Muscle layer of colon (tissue), 2 donors: ENCODE measurements around the gene HEATR9.

Experiments
- H3K27ac ChIP-seq: one replicate; pipeline ENCODE4 v1.7.0; 2013; ENCODE audit warnings: low read depth, mild to moderate bottlenecking, low read length, moderate library complexity
- H3K27me3 ChIP-seq, 2 donors: one replicate each; pipeline ENCODE4 v1.7.0; 2013; ENCODE audit warnings: low read length in 2 of 2, mild to moderate bottlenecking in 2 of 2; ENCODE audit not compliant: insufficient read depth in 2 of 2, control insufficient read depth in 1 of 2
- H3K36me3 ChIP-seq: one replicate; pipeline ENCODE4 v1.7.0; 2013; ENCODE audit warnings: mild to moderate bottlenecking, low read length; ENCODE audit not compliant: insufficient read depth
- H3K4me1 ChIP-seq: one replicate; pipeline ENCODE4 v1.7.0; 2013; ENCODE audit warnings: mild to moderate bottlenecking, low read length; ENCODE audit not compliant: insufficient read depth
- H3K4me3 ChIP-seq, 2 donors: one replicate each; pipeline ENCODE4 v1.7.0; 2013; ENCODE audit warnings: low read length in 2 of 2, low read depth in 1 of 2, mild to moderate bottlenecking in 1 of 2, moderate library complexity in 1 of 2
- H3K9ac ChIP-seq: one replicate; pipeline ENCODE4 v1.7.0; 2013; ENCODE audit warnings: low read length
- H3K9me3 ChIP-seq: one replicate; pipeline ENCODE4 v1.7.0; 2013; ENCODE audit warnings: mild to moderate bottlenecking, low read length
- donor health status: abdominal sarcoma.
- donor health status: Adenocarcinoma of cecum.

HEATR9 gene

DNA sequence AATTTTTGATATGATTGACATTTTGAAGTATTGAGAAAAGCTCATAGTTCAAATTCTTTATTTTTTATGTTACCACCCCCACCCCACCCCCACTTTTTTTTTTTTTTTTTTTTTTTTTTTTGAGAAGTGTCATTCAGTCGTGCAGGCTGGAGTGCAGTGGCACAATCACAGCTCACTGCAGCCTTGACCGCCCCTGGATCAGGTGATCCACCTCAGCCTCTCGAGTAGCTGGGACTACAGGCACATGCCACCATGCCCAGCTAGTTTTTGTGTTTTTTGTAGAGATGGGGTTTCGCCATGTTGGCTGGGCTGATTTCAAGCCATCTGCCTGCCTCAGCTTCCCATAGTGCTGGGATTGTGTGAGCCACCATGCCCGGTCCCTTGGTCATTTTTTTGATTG lies 52.0 kb downstream of the HEATR9 start:
- peaks cover 21% of the 10 kb centered on the region for H3K4me1 ChIP-seq
- H3K9ac ChIP-seq = no peak overlapping the region
- no peaks in the 10 kb centered on the region for H3K27me3 ChIP-seq

DNA sequence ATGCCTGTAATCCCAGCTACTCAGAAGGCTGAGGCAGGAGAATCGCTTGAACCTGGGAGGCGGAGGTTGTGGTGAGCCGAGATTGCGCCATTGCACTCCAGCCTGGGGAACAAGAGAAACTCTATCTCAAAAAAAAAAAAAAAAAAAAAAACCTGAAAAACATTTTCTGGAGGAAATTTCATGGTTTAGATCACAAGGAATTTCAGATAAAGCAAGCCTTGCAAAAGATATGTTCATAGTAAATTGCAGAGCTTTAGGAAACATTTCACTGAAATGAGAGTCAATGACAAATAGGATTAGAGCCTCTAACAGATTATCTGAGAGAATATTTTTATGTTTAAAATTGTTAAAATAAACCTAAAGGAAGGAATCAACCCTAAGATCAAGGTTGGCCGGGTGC lies 56.2 kb downstream of the HEATR9 start:
- H3K4me1 ChIP-seq = peaks cover 45% of the 10 kb centered on the region
- H3K4me3 ChIP-seq = no peak overlapping the region
- no peak overlapping the region for H3K9ac ChIP-seq
- no peaks in the 10 kb centered on the region for H3K9me3 ChIP-seq
- no peak overlapping the region for H3K27ac ChIP-seq
- no peaks in the 10 kb centered on the region for H3K36me3 ChIP-seq
- no peaks in the 10 kb centered on the region for H3K27me3 ChIP-seq

More for the DNA sequence above, 52.0 kb downstream of the HEATR9 start:
- no peak overlapping the region for H3K4me3 ChIP-seq
- no peaks in the 10 kb centered on the region for H3K9me3 ChIP-seq
- peaks cover 20% of the 10 kb centered on the region for H3K36me3 ChIP-seq
- no peak overlapping the region for H3K27ac ChIP-seq

DNA sequence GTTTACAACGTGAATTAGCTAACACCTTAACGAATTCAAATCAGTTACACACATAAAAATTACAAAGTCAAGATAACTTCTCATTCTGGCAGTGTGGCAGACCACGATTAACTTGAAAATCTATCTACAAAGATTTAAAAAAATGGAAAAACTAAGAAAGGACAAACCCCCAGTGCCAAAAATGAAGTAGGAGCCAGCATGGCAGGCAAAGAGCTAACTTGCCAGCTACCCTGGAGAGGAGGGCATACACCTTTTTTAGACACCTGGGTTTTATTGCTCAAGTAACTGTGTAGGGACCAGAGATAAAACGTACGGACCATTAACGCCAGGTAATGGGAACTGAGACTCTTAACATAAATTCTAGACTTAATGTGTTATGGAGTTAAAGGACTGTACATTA lies 56.9 kb downstream of the HEATR9 start:
- Histone ChIP-seq H3K9ac (no peak overlapping the region), H3K4me1 (peaks cover 38% of the 10 kb centered on the region), H3K27me3 (no peaks in the 10 kb centered on the region), H3K36me3 (no peaks in the 10 kb centered on the region), H3K4me3 (no peak overlapping the region), H3K9me3 (no peaks in the 10 kb centered on the region), H3K27ac (no peak overlapping the region)

DNA sequence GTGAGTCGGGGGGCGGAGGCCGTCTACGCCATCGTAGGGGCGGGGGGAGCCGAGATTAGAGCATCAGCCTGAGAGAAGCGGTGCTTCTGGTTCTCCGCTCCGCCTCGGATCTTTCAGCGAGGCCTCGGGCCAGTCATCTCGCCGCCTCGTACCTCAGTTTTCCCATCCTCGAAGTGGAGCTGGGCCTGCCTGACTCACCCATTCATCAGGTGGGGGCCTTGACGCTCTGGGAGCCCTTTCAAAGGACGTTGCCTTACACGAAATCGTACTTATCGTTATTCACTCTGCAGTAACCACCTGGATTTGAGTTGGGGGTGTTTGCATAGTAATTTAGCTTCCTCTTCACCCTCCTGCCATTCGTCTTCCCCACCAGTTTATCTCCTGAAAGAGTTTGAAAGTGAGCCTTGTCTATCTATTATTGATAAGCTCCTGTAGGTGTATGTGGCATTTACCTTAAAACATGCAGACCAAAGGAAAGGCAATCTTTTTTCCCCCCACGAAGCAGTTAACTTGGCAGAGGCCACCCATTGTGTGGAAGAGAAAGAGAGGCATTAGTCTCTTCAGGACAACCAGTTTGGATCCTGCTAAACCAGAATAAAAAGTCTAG lies 58.7 kb downstream of the HEATR9 start:
- peak overlapping the region; percentile 81 for H3K9ac ChIP-seq
- H3K4me1 ChIP-seq = peaks cover 32% of the 10 kb centered on the region
- peak overlapping the region; percentile 79 to 98 for H3K4me3 ChIP-seq
- no peaks in the 10 kb centered on the region for H3K27me3 ChIP-seq
- peak overlapping the region; percentile 78 for H3K27ac ChIP-seq
- H3K36me3 ChIP-seq = no peaks in the 10 kb centered on the region
- no peaks in the 10 kb centered on the region for H3K9me3 ChIP-seq

DNA sequence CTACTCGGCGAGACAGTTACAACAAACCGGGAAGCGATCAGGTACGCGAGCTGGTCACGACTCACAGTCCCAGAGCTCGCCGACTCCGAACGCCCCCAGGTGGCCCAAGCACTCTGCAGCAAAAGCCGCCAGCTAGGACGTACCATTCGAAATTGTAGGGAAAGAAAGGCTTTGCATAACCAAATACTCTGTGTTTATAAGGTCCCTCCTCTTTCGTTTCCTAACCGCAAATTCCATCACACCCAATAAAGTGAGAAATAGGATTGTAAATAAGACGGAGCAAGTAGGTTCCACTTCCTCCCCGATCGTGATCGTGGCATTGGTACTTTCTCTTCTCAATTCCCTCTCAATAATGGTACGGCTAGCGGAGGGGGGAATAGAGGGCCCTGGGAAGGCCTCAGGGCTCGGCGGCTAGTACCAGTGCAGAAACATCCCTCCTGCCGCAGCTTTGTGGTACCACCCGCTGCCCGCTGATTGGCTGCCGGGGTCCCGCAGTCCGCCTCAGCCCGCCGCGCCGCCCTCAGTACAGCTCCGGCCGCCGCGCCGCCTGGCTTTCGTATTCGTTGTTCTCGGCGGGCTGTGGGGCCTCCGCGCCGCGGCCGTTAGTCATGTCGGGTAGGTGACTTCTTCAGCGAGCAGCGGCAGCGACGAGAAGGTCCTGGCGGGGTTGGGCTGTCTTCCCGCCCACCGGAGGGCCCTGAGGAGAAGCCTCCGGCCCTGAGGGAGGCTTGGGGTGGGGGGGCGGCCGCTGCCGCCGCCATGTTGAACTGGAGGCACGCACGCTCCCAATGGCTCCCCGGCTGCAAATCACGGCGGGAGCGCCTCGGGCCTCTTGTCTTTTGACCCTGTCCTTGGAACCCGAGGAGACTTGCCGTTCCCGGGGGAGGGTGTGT lies 59.5 kb downstream of the HEATR9 start, which contains the start of gene TAF15:
Gene TAF15 (plus strand): TSS at position 523 of the 893 bp plus-strand sequence. CDS start 86 bp downstream, at position 609.
- no peaks in the 10 kb centered on the region for H3K9me3 ChIP-seq
- peak within 1 kb of the TSS; percentile 78 for H3K27ac ChIP-seq
- peaks cover 30% of the 10 kb centered on the region for H3K4me1 ChIP-seq
- no peaks in the 10 kb centered on the region for H3K27me3 ChIP-seq
- H3K36me3 ChIP-seq = no peaks in the 10 kb centered on the region
- peak within 1 kb of the TSS; percentile 79 to 98 for H3K4me3 ChIP-seq
- peak within 1 kb of the TSS; percentile 81 for H3K9ac ChIP-seq

DNA sequence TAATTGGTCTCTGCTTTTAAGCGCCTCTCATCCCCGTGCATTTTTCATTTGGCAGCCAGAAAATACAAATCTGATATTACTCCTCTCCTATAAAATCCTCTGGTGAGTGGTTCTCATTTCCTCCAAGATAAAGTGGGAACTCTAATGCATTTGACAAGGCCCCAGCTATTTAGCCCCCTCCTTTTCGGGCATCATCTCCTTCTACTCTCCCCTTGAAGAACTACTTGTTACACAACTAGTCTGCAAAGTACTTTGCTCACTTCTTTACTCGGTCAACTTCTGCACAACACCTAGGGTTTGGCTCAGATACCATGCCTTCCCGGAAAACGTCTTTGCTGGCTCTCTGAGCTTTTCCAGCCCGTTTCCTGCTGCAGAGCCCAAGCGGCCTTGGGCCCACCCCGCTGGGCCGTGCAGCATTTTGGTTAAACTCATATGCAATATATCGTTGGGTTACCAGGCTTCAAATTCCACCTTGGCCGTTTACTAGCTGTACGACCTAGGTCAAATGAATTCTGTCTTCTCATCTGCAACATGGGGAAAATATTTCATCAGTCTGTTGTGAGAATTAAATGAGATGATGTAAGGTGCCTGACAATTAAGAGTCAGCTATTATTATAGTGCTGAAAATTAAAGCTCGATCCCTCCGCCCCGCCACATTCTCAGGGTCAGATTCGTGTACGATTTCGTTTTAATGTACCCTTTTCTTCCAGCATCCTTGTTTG lies 60.3 kb downstream of the HEATR9 start:
- Histone ChIP-seq H3K9ac (peak overlapping the region; percentile 15), H3K36me3 (no peaks in the 10 kb centered on the region), H3K27ac (peak overlapping the region; percentile 36), H3K4me3 (peak overlapping the region; percentile 79 to 98), H3K27me3 (no peaks in the 10 kb centered on the region), H3K9me3 (no peaks in the 10 kb centered on the region), H3K4me1 (peaks cover 30% of the 10 kb centered on the region)

DNA sequence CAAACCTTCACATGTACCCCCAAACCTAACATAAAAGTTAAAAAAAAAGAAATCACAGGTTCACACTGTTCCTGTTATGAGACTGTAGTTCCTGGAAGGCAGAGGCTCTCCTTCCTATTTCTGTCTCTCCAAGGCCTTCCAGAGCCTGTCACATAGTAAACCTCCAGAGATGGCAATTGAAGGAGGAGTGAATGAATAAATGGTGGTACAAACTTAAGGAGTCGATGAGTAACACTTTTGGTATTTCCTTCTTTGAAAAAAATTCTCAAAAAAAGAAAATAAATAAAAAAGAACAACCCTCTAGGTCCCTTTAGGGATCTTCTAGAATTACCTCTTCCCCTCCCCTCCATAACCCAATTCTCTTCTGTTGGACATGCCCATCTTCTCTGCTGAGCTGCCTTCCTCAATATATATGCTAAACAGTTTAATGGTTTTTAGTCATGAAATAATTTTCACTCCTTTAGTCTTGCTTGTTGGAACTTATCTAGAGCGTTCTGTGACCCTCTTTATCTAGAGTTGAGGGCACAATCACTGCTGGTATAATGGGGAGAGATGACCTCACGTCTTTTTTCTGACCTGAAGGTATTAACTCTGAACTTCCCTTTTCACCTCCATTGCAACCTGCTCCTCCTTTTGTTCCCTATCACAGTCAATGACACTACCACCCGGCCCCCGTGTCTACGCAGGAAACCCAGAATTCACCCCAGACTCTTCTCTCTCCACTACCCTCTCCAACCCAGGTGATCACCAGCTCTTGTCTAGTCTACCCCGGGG lies 61.1 kb downstream of the HEATR9 start:
- no peak overlapping the region for H3K4me3 ChIP-seq
- H3K27ac ChIP-seq = no peak overlapping the region
- H3K27me3 ChIP-seq = no peaks in the 10 kb centered on the region
- no peaks in the 10 kb centered on the region for H3K36me3 ChIP-seq
- no peaks in the 10 kb centered on the region for H3K9me3 ChIP-seq
- peaks cover 30% of the 10 kb centered on the region for H3K4me1 ChIP-seq
- H3K9ac ChIP-seq = no peak overlapping the region
